Lung microvascular endothelial cell (primary cell): Measurements from ENCODE around the gene OR4A47. TPM values are rescaled to one million over a fixed set of nuclear protein-coding genes. Genes with fewer than 3 reads are reported as not detected.
"Not testable (repeated sequence)": the region's sequence is repeated elsewhere in the genome, so short reads cannot be mapped to it uniquely, and the experiment has no call there.

Source experiments
- DNase-seq, 2 donors: peaks; one replicate each; pipeline versions ENCODE4 v3.0.0 to v3.0.0-alpha.2; 2010; ENCODE audit warnings: low read depth in 2 of 2
- total RNA-seq: library from RNA; depleted of rRNA; stranded (reverse); fragments of >200 nt; gene quantifications from 2 replicates; pipeline ENCODE4 v1.2.1, GENCODE V29; 2014

OR4A47 gene, protein sequence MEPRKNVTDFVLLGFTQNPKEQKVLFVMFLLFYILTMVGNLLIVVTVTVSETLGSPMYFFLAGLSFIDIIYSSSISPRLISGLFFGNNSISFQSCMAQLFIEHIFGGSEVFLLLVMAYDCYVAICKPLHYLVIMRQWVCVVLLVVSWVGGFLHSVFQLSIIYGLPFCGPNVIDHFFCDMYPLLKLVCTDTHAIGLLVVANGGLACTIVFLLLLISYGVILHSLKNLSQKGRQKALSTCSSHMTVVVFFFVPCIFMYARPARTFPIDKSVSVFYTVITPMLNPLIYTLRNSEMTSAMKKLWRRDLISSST
- total RNA-seq = not detected in 2 replicates

DNA sequence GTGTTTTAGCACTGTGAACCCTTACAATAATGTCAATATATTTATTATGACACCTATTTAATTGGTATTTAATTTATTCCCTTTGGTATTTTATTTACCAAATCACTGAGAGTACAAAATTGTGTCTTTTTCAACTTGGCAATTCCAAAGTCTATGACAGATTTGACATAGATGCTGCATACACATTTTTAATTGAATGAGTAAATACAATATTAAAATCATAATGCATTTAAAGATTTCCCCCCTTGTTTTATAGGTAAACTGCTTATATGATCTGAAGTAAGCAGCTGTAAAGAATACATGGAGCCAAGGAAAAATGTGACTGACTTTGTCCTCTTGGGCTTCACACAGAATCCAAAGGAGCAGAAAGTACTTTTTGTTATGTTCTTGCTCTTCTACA, at the start of gene OR4A47:
Gene OR4A47, plus strand, starts transcription at position 301 of the 400 bp plus-strand sequence. Its CDS starts 0 bp downstream, at position 301.
- DNase-seq = not testable (repeated sequence)

DNA sequence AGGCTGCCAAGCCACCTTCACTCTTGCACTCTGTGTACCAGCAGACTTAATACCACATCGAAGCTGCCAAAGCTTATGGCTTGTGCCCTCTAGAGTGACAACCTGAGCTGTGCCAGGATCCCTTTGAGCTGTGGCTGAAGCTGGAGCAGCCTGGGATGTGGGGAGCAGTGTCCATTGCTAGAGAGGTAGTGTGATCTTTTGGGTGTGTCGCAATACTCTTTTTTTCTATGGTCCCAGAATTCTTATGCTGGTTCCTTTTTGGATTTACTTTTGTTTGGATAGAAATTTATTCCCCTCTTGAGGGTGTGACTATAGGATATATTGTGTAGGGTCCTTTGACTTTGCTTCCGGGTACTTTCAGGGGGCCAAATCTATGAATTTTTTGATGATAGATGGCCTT, 32.7 kb upstream of the OR4A47 start:
- not testable (repeated sequence) for DNase-seq

DNA sequence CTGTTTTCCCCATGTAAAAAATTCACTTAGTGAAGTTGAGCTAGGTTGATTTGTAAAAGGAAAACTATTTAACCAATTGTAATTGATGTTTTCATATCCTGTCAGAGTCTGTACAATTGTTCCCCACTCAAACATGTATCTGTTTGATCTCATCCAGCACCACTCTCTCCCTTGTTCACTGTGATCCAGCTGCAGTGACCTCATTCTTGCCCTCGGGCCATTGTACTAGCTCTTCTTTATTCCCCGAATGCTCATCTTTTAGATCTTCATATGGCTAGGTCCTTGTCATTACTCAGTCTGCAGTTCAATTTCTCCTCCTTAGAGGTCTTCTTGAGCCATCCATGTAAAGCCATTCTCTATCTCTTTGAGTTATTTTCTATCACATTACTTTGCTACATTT, 14.6 kb upstream of the OR4A47 start:
- not testable (repeated sequence) for DNase-seq

- DNase-seq = not testable (repeated sequence)
Measured at GRCh38 chr11:48474703-48475102, 13.9 kb upstream of the OR4A47 start.

DNA sequence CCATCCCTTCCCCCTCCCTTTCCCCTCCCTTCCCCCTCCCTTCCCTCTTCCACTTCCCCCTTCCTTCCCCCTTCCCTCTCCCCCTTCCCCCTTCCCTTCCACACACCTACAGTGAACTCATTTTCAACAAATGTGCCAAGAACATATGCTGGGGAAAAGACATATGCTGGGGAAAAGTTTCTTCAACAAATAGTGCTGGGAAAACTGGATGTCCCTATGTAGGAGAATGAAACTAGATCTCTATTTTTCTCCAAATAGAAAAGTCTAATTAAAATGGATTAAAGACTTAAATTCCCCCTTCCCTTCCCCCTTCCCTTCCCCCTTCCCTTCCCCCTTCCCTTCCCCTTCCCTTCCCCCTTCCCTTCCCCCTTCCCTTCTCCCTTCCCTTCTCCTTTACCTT, 17.6 kb downstream of the OR4A47 start:
- DNase-seq = not testable (repeated sequence)

DNA sequence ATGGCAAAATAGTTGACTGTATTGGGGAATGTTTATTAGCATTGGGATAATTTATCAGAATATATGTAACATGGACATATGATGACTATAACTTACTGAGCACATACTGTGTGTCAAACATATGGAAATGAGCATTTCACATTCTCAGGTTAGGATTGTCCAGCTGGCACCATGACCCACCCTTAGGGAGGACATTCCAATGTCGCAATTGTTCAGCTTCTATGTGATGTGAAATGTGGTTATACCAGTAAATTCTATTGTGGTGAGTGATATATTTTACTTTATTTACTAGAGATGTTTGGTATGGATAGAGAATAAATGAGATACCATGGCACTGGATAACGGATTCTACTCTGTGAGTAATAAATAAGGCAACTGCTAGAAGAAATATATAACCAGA, 50.4 kb downstream of the OR4A47 start:
- no peak for DNase-seq

Other genes starting within 250 kb of the OR4A47 start
- gene OR4X2, start 243.7 kb upstream of the OR4A47 start, total RNA-seq = not detected in 2 replicates
- gene OR4X1, start 224.9 kb upstream of the OR4A47 start, total RNA-seq = not detected in 2 replicates
- not detected in 2 replicates for gene OR4S1, start 182.6 kb upstream of the OR4A47 start, total RNA-seq
- not detected in 2 replicates for gene OR4C3, start 163.9 kb upstream of the OR4A47 start, total RNA-seq
- not detected in 2 replicates for gene OR4C5, start 122.3 kb upstream of the OR4A47 start, total RNA-seq